Measurements from ENCODE around the gene PTPN13.

PTPN13 gene

DNA sequence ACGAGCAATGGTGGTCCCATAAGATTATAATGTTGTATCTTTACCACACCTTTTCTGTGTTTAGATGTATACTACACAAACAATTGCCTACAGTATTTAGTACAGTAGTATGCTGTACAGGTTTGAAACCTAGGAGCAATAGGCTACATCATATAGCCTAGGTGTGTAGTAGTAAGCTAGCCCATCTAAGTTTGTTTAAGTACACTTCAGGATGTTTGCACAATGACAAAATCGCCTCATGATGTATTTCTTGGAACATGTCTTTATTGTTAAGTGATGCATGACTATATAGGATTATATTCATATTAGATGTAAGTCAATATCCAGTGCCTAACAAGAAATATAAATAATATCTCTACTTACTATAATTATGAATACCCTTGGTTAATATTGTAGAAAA, 150.5 kb downstream of the PTPN13 start:
- Mint-ChIP-seq H3K36me3 (no peaks in the 10 kb centered on the region), H3K27me3 (peaks cover 6% of the 10 kb centered on the region), H3K9me3 (peaks cover 4% of the 10 kb centered on the region), H3K27ac (no peak overlapping the region), H3K4me3 (no peak overlapping the region), H3K4me1 (no peaks in the 10 kb centered on the region)
- CTCF ChIA-PET = interaction anchor here (0.8 to 0.9 kb wide), 2 partner anchors 8 to 249 kb away, joined by 3 read pairs; no protein-coding TSS in a partner anchor
- DNase-seq = no peak

DNA sequence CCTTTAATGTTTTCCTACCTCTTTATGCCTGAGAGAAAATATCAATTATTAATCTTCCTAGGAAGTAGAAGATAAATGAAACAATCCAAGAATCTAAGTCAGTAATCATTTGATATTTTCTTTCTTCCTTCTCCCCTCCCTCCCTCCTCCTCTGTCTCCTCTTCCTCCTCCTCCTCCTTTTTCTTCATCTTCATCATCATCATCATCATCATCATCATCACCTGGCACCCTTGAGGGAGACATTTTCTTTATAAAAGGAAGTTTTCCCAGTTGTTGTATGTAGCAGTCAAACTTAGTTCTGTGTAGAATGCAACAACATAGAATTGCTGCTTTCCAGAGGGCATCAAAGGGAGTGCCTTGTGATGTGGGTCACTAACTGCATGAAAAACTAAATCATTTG, 155.0 kb downstream of the PTPN13 start:
- Mint-ChIP-seq H3K27ac (no peak overlapping the region), H3K4me3 (no peak overlapping the region), H3K36me3 (no peaks in the 10 kb centered on the region), H3K9me3 (no peaks in the 10 kb centered on the region), H3K4me1 (no peaks in the 10 kb centered on the region), H3K27me3 (no peaks in the 10 kb centered on the region)
- CTCF ChIA-PET = no interaction called here
- no peak for DNase-seq

DNA sequence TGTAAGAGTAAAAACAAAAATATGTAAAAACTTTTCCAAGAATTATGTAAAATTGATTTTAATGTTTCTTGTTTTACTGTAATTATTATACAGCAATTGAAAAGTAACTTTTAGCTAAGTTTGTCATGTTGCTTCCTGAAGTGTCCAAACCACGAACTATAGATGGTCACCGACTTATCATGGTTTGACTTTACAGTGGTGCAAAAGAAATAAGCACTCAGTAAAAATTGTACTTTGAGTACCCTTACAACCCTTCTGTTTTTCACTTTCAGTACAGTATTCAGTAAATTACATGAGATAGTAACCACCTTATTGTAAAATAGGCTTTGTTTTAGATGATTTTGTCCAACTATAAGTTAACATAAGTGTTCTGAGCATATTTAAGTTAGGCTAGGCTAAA, 161.3 kb downstream of the PTPN13 start:
- no peak overlapping the region for H3K4me3 Mint-ChIP-seq
- CTCF ChIA-PET = no interaction called here
- no peaks in the 10 kb centered on the region for H3K9me3 Mint-ChIP-seq
- H3K4me1 Mint-ChIP-seq = no peaks in the 10 kb centered on the region
- H3K27me3 Mint-ChIP-seq = no peaks in the 10 kb centered on the region
- no peaks in the 10 kb centered on the region for H3K36me3 Mint-ChIP-seq
- DNase-seq = no peak
- no peak overlapping the region for H3K27ac Mint-ChIP-seq

DNA sequence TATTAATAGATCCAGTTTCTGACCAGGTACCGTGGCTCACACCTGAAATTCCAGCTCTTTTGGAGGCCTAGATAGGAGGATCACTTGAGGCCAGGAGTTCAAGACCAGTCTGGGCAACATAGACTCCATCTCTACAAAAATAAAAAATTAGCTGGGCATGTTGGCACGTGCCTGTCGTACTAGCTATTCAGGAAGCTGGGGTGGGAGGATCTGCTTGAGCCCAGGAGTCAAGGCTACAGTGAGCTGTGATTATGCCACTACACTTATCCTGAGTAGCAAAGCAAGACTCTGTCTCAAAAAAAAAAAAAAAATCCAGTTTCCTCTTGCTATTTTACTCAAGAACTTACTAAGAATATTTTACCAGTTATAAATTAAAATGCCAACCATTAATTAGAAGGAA, 163.4 kb downstream of the PTPN13 start:
- Mint-ChIP-seq H3K27me3 (no peaks in the 10 kb centered on the region), H3K36me3 (no peaks in the 10 kb centered on the region), H3K4me1 (no peaks in the 10 kb centered on the region), H3K9me3 (no peaks in the 10 kb centered on the region), H3K4me3 (no peak overlapping the region), H3K27ac (no peak overlapping the region)
- DNase-seq = no peak
- CTCF ChIA-PET = no interaction called here

DNA sequence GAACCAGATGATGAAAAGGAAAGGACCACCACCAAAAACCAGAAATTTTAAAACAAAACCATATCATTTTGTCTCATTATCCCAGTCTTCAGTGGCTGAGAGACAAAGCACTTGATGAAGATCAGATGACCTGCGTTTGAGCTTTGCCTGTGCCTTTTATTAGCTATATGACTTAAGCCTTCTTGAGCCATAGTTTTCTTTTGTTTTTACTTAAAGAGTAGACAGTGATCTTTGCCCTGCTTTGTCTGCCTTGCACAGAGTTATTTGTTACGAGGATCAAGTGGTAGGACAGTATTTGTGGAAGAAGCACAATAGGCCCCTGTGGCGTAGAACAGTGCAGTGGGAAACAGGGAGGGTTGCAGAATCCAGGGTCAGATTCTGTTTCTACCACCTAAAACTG, 165.2 kb downstream of the PTPN13 start:
- no peak for DNase-seq
- no peaks in the 10 kb centered on the region for H3K9me3 Mint-ChIP-seq
- H3K27me3 Mint-ChIP-seq = no peaks in the 10 kb centered on the region
- CTCF ChIA-PET = interaction anchor here (0.6 kb wide), 1 partner anchor 179 kb away, joined by 3 read pairs; no protein-coding TSS in a partner anchor
- no peak overlapping the region for H3K27ac Mint-ChIP-seq
- no peaks in the 10 kb centered on the region for H3K36me3 Mint-ChIP-seq
- no peaks in the 10 kb centered on the region for H3K4me1 Mint-ChIP-seq
- H3K4me3 Mint-ChIP-seq = no peak overlapping the region

DNA sequence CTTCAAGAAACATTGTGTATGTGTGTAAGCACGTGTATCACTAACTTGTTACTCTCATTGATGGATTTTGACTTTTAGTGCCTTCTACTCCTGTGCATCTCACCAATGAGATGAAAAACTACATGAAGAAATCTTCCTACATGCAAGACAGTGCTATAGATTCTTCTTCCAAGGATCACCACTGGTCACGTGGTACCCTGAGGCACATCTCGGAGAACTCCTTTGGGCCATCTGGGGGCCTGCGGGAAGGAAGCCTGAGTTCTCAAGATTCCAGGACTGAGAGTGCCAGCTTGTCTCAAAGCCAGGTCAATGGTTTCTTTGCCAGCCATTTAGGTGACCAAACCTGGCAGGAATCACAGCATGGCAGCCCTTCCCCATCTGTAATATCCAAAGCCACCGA, 168.5 kb downstream of the PTPN13 start:
- no peak overlapping the region for H3K4me3 Mint-ChIP-seq
- no peaks in the 10 kb centered on the region for H3K27me3 Mint-ChIP-seq
- no peak overlapping the region for H3K27ac Mint-ChIP-seq
- no peaks in the 10 kb centered on the region for H3K36me3 Mint-ChIP-seq
- no peaks in the 10 kb centered on the region for H3K9me3 Mint-ChIP-seq
- no peak for DNase-seq
- no peaks in the 10 kb centered on the region for H3K4me1 Mint-ChIP-seq
- CTCF ChIA-PET = no interaction called here

DNA sequence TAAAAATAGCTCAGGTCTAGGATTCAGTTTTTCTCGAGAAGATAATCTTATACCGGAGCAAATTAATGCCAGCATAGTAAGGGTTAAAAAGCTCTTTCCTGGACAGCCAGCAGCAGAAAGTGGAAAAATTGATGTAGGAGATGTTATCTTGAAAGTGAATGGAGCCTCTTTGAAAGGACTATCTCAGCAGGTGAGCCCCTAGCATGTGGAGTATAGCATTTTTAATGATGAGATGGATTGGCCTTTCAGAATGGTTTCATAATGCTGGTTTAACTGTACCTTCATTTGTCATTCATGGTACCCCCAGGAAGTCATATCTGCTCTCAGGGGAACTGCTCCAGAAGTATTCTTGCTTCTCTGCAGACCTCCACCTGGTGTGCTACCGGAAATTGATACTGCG, 175.7 kb downstream of the PTPN13 start:
- CTCF ChIA-PET = no interaction called here

DNA sequence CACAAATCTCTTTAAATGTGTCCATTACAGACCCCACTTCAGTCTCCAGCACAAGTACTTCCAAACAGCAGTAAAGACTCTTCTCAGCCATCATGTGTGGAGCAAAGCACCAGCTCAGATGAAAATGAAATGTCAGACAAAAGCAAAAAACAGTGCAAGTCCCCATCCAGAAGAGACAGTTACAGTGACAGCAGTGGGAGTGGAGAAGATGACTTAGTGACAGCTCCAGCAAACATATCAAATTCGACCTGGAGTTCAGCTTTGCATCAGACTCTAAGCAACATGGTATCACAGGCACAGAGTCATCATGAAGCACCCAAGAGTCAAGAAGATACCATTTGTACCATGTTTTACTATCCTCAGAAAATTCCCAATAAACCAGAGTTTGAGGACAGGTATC, 177.0 kb downstream of the PTPN13 start:
- no peaks in the 10 kb centered on the region for H3K9me3 Mint-ChIP-seq
- no peak overlapping the region for H3K4me3 Mint-ChIP-seq
- DNase-seq = no peak
- no peaks in the 10 kb centered on the region for H3K27me3 Mint-ChIP-seq
- H3K4me1 Mint-ChIP-seq = no peaks in the 10 kb centered on the region
- no peaks in the 10 kb centered on the region for H3K36me3 Mint-ChIP-seq
- no peak overlapping the region for H3K27ac Mint-ChIP-seq
- CTCF ChIA-PET = no interaction called here

More for the DNA sequence above, 175.7 kb downstream of the PTPN13 start:
- DNase-seq = no peak
- no peaks in the 10 kb centered on the region for H3K27me3 Mint-ChIP-seq
- H3K27ac Mint-ChIP-seq = no peak overlapping the region
- no peaks in the 10 kb centered on the region for H3K9me3 Mint-ChIP-seq
- no peak overlapping the region for H3K4me3 Mint-ChIP-seq
- H3K36me3 Mint-ChIP-seq = no peaks in the 10 kb centered on the region
- no peaks in the 10 kb centered on the region for H3K4me1 Mint-ChIP-seq

DNA sequence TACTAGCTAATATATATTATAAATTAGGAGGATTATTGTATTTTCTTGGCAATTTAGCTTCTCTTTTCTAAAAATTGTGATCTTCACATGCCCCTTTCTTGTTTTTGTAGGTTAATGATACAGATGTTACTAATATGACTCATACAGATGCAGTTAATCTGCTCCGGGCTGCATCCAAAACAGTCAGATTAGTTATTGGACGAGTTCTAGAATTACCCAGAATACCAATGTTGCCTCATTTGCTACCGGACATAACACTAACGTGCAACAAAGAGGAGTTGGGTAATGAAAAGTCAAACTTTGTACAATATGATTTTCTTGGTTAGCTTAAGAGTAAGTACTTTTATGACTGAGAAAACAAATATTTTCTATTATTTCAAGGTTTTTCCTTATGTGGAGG, 180.9 kb downstream of the PTPN13 start:
- Mint-ChIP-seq H3K4me3 (no peak overlapping the region), H3K9me3 (no peaks in the 10 kb centered on the region), H3K27me3 (no peaks in the 10 kb centered on the region), H3K4me1 (no peaks in the 10 kb centered on the region), H3K36me3 (no peaks in the 10 kb centered on the region), H3K27ac (no peak overlapping the region)
- DNase-seq = no peak
- CTCF ChIA-PET = no interaction called here

DNA sequence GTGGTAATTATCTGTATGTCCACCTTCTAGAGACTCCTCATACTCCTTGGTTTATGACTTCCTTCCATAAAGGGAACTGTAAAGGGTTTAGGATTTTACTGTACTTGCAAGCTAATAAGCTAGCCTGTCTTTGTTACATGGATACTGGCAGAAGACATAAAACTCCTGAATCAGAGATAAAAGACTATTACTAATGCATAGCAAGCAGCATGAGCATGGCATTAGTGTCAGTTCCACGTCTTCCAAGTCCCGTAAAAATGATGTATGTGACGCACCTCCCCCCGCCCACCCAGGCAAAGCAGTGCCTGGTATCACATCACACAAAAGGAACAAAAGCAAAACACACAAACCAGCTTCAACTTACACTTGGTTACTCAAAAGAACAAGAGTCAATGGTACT, 184.1 kb downstream of the PTPN13 start:
- H3K4me3 Mint-ChIP-seq = no peak overlapping the region
- no peaks in the 10 kb centered on the region for H3K36me3 Mint-ChIP-seq
- H3K4me1 Mint-ChIP-seq = no peaks in the 10 kb centered on the region
- no peaks in the 10 kb centered on the region for H3K9me3 Mint-ChIP-seq
- CTCF ChIA-PET = interaction anchor here (1.2 kb wide), 1 partner anchor 12 kb away, joined by 3 read pairs; no protein-coding TSS in a partner anchor
- H3K27ac Mint-ChIP-seq = no peak overlapping the region
- no peak for DNase-seq
- H3K27me3 Mint-ChIP-seq = no peaks in the 10 kb centered on the region

DNA sequence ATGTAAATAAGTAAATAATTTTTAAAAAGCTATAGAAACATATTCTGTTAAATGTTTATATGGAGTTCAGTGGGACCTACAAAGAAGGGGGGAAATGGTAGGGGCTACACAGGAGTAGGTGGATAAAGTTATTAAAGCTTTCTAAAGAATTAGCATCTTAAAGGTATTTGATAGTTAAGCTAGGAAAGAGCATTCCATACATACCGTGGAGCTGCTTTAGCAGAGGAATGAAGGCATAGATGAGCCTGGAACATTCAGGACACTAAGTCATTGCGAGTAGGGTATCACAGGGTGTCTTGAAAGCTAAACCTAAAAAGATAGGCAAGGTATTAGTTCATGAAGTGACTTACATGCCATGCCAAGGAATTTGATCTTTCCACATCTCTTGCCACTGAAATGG, 194.7 kb downstream of the PTPN13 start:
- no peak overlapping the region for H3K4me3 Mint-ChIP-seq
- H3K36me3 Mint-ChIP-seq = no peaks in the 10 kb centered on the region
- CTCF ChIA-PET = no interaction called here
- no peaks in the 10 kb centered on the region for H3K9me3 Mint-ChIP-seq
- H3K4me1 Mint-ChIP-seq = no peaks in the 10 kb centered on the region
- DNase-seq = no peak
- H3K27ac Mint-ChIP-seq = no peak overlapping the region
- no peaks in the 10 kb centered on the region for H3K27me3 Mint-ChIP-seq

DNA sequence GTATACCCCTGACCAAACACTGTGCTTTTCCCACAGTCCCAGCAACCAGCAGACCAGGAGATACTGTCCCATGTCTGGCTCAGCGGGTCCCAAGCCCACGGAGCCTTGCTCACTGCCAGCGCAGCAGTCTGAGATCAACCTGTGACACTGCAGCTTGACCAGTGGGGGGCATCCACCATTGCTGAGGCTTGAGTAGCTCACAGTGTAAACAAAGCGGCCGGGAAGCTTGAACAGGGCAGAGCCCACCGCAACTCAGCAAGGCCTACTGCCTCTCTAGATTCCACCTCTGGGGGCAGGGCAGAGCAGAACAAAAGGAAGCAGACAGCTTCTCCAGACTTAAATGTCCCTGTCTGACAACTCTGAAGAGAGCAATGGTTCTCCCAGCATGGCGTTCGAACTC, 197.0 kb downstream of the PTPN13 start:
- H3K36me3 Mint-ChIP-seq = no peaks in the 10 kb centered on the region
- H3K9me3 Mint-ChIP-seq = no peaks in the 10 kb centered on the region
- no peak for DNase-seq
- no peaks in the 10 kb centered on the region for H3K27me3 Mint-ChIP-seq
- no peak overlapping the region for H3K4me3 Mint-ChIP-seq
- CTCF ChIA-PET = no interaction called here
- no peak overlapping the region for H3K27ac Mint-ChIP-seq
- no peaks in the 10 kb centered on the region for H3K4me1 Mint-ChIP-seq

DNA sequence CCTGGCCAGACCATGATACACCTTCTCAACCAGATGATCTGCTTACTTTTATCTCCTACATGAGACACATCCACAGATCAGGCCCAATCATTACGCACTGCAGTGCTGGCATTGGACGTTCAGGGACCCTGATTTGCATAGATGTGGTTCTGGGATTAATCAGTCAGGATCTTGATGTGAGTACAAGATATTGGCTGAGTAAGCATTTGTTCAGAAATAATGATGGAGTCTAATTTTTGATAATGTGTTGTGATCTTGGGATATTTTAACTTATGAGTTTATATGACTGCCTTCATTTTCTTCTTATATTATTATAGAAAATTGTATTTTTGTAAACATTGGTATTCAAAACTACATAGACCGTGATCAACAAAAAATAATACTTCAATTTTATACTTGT, 215.7 kb downstream of the PTPN13 start:
- H3K4me1 Mint-ChIP-seq = no peaks in the 10 kb centered on the region
- no peak overlapping the region for H3K27ac Mint-ChIP-seq
- CTCF ChIA-PET = interaction anchor here (0.7 kb wide), 1 partner anchor 377 kb away, joined by 3 read pairs; no protein-coding TSS in a partner anchor
- no peaks in the 10 kb centered on the region for H3K27me3 Mint-ChIP-seq
- no peaks in the 10 kb centered on the region for H3K9me3 Mint-ChIP-seq
- no peaks in the 10 kb centered on the region for H3K36me3 Mint-ChIP-seq
- no peak overlapping the region for H3K4me3 Mint-ChIP-seq
- no peak for DNase-seq

DNA sequence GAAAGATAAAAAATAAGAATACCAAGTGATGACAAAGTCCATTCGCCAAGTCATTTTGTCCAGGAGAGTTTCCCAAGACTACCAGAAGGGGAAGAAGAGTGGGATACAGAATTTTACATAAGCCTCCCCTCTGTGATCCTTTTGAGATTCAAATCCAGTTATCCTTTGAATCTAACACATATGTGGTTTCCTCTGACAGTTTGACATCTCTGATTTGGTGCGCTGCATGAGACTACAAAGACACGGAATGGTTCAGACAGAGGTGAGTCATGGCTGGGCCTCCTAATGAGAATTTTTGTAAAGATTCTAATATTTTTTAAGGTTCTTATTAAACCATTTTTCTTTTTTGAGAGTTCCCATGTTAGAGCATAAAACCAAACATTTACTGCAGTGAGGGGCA, 216.7 kb downstream of the PTPN13 start:
- no peaks in the 10 kb centered on the region for H3K4me1 Mint-ChIP-seq
- no peak overlapping the region for H3K27ac Mint-ChIP-seq
- no peaks in the 10 kb centered on the region for H3K27me3 Mint-ChIP-seq
- no peak for DNase-seq
- peaks cover 3% of the 10 kb centered on the region for H3K9me3 Mint-ChIP-seq
- CTCF ChIA-PET = interaction anchor here (0.6 kb wide), 1 partner anchor 1010 kb away, joined by 3 read pairs; no protein-coding TSS in a partner anchor
- no peak overlapping the region for H3K4me3 Mint-ChIP-seq
- no peaks in the 10 kb centered on the region for H3K36me3 Mint-ChIP-seq

DNA sequence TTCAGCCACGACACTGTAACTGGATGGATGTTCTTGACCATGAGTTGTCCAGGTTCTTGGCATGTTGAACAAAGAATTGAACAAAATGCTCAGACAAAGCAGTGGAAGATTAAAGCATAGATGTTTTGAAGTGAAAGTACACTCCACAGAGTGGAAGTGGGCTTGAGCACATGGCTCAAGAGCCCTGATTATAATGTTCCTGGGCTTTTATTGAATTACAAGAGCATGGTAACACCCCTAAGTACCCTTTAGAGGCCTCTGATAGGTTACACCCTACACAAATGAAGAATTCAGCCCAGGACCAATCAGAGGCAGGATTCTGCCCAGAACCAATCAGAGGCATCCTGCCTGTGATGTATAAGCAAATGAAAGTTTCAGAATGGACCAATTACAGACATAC, 221.5 kb downstream of the PTPN13 start:
- no peaks in the 10 kb centered on the region for H3K4me1 Mint-ChIP-seq
- no peak overlapping the region for H3K4me3 Mint-ChIP-seq
- CTCF ChIA-PET = no interaction called here
- H3K27me3 Mint-ChIP-seq = no peaks in the 10 kb centered on the region
- DNase-seq = no peak
- H3K36me3 Mint-ChIP-seq = no peaks in the 10 kb centered on the region
- no peak overlapping the region for H3K27ac Mint-ChIP-seq
- peaks cover 3% of the 10 kb centered on the region for H3K9me3 Mint-ChIP-seq

Data from activated naive CD4-positive, alpha-beta T cell treated with anti-CD3 and anti-CD28 coated beads, Interleukin-2, amount 10 ng/mL, durations not matched to agents 7 days and 5 days (primary cell).